ENCODE measurements around the gene LRRC53. TPM values are rescaled to one million over a fixed set of nuclear protein-coding genes. Genes with fewer than 3 reads are reported as not detected.

Gene LRRC53
- total and polyA plus RNA-seq, 9 of the 15 experiments (the other 6 are each of a cell fraction or from before 2014, with no cell fraction given) = not detected

DNA sequence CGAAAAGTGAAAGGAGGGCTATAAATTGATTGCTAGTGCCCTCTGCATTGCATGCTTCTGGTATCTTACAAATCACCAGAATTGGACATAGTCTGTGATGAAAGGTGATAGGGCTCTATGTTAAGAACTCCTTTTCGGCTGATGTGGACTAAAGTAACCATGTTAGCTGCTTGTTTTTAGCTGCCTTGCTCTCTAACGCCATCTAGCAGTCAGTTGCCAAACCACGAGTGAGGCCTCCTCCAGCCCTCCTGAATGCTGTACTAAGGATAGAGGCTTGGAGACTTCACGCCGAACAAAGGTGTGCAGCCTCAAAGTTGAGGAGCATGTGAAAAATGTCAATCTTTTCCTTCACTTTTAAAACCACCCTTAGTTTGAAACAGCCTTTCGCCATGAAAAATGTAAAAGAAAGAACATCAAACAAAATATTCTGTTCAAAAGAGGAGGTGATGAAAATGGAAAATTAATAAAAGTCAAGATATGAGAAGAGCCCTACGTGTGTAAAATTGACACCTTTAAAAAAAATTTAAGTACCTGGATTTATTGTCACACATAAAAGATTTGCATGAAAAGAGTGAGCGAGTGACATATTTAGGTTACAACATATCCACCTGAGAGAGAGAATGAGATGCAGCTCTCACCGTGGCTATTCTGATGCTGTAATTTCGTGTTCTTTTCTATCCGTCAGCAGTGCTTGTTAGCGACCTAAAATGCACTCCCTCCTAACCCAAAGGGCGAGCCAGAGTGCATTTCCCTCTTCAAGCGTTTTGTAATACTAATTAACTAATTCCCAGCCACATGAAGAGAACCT, 8.1 kb downstream of the LRRC53 start:
- Histone ChIP-seq H4K20me1 (replicated peaks; ENCODE audit: control insufficient read depth, insufficient read depth, low read length) (no peaks in the 10 kb centered on the region), H3K27me3 (ENCODE audit: control insufficient read depth in 2 of 2, insufficient read depth in 2 of 2, low read length in 2 of 2) (no peaks in the 10 kb centered on the region), H3K9ac (ENCODE audit: insufficient read depth in 1 of 2, low read depth in 2 of 2, low read length in 2 of 2) (no peak overlapping the region), H3K36me3 (ENCODE audit: control insufficient read depth, insufficient read depth, low read length) (no peaks in the 10 kb centered on the region), H3K4me3 (no peak overlapping the region), H3K4me1 (replicated peaks in 1 of 2; ENCODE audit: control insufficient read depth in 2 of 2, insufficient read depth in 2 of 2, low read length in 2 of 2) (no peaks in the 10 kb centered on the region), H3K4me2 (ENCODE audit: insufficient read depth, low read length) (no peak overlapping the region), H3K79me2 (ENCODE audit: control insufficient read depth, insufficient read depth, low read length) (no peaks in the 10 kb centered on the region), H3K9me1 (ENCODE audit: control insufficient read depth, insufficient read depth, low read length) (no peaks in the 10 kb centered on the region), H3K27ac (ENCODE audit: extremely low read depth, low read depth, low read length) (no peak overlapping the region), H2AFZ (ENCODE audit: low read depth, low read length) (no peak overlapping the region), H3K9me3 (replicated peaks; ENCODE audit: control insufficient read depth, insufficient read depth, low read depth, low read length) (no peaks in the 10 kb centered on the region)
- POLR2A ChIA-PET = interaction anchor here (1.0 kb wide), 1 partner anchor 10 kb away, joined by 3 read pairs; no protein-coding TSS in a partner anchor
- peak; percentile 70 for FAIRE-seq
- intact Hi-C loops (cut with micrococcal nuclease) = no loop called here
- CTCF ChIA-PET (ENCODE audit: low intra/inter-chr PET ratio) = interaction anchor here (0.6 kb wide), 1 partner anchor 665 kb away, joined by 3 read pairs; no protein-coding TSS in a partner anchor
- 3% methylated on average over 15 of the region's 15 CpGs for WGBS (ENCODE audit: insufficient coverage, low coverage, missing lambda C conversion rate)
- no TSS peak for BruUV-seq (replicated peaks)
- ATAC-seq = peak; percentile 82
- DNase-seq (ENCODE audit: extremely low read depth in 1 of 4, low spot score in 3 of 4) = peak; percentile 8 to 52 (median 12)
- in situ Hi-C loops (cut with MboI) = no loop called here
- TF ChIP-seq, protein P1, sequence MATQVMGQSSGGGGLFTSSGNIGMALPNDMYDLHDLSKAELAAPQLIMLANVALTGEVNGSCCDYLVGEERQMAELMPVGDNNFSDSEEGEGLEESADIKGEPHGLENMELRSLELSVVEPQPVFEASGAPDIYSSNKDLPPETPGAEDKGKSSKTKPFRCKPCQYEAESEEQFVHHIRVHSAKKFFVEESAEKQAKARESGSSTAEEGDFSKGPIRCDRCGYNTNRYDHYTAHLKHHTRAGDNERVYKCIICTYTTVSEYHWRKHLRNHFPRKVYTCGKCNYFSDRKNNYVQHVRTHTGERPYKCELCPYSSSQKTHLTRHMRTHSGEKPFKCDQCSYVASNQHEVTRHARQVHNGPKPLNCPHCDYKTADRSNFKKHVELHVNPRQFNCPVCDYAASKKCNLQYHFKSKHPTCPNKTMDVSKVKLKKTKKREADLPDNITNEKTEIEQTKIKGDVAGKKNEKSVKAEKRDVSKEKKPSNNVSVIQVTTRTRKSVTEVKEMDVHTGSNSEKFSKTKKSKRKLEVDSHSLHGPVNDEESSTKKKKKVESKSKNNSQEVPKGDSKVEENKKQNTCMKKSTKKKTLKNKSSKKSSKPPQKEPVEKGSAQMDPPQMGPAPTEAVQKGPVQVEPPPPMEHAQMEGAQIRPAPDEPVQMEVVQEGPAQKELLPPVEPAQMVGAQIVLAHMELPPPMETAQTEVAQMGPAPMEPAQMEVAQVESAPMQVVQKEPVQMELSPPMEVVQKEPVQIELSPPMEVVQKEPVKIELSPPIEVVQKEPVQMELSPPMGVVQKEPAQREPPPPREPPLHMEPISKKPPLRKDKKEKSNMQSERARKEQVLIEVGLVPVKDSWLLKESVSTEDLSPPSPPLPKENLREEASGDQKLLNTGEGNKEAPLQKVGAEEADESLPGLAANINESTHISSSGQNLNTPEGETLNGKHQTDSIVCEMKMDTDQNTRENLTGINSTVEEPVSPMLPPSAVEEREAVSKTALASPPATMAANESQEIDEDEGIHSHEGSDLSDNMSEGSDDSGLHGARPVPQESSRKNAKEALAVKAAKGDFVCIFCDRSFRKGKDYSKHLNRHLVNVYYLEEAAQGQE (IDR thresholded peaks at IDR 0.05; ENCODE audit: borderline replicate concordance) = peak; percentile 20; the same call in 1 of the 2 replicates
- TF ChIP-seq, protein P1 (CRISPR knock-in tag; IDR thresholded peaks at IDR 0.05; ENCODE audit: low read depth) = no peak
- TF ChIP-seq PTBP1 (IDR thresholded peaks at IDR 0.05; ENCODE audit: low read depth, low read length) = no peak
- no peak for TF ChIP-seq XRCC5 (IDR thresholded peaks at IDR 0.05; ENCODE audit: low read depth, low read length)
- TF ChIP-seq, protein P2, sequence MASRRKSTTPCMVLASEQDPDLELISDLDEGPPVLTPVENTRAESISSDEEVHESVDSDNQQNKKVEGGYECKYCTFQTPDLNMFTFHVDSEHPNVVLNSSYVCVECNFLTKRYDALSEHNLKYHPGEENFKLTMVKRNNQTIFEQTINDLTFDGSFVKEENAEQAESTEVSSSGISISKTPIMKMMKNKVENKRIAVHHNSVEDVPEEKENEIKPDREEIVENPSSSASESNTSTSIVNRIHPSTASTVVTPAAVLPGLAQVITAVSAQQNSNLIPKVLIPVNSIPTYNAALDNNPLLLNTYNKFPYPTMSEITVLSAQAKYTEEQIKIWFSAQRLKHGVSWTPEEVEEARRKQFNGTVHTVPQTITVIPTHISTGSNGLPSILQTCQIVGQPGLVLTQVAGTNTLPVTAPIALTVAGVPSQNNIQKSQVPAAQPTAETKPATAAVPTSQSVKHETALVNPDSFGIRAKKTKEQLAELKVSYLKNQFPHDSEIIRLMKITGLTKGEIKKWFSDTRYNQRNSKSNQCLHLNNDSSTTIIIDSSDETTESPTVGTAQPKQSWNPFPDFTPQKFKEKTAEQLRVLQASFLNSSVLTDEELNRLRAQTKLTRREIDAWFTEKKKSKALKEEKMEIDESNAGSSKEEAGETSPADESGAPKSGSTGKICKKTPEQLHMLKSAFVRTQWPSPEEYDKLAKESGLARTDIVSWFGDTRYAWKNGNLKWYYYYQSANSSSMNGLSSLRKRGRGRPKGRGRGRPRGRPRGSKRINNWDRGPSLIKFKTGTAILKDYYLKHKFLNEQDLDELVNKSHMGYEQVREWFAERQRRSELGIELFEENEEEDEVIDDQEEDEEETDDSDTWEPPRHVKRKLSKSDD (conservative IDR thresholded peaks at IDR 0.05; ENCODE audit: low read length) = no peak
- no peak for TF ChIP-seq ARHGAP35 (IDR thresholded peaks at IDR 0.05; ENCODE audit: partially characterized antibody)
- no peak for TF ChIP-seq IRF2 (CRISPR knock-in tag; IDR thresholded peaks at IDR 0.05)
- TF ChIP-seq RAD21 (CRISPR knock-in tag; conservative IDR thresholded peaks at IDR 0.05 in 1 of 2, IDR thresholded peaks at IDR 0.05 in 1 of 2) = peak in 1 of 2 experiments; percentile 55; a peak in 3 of 4 replicates
- TF ChIP-seq PHB (CRISPR knock-in tag; IDR thresholded peaks at IDR 0.05) = no peak
